GM12892 (cell line): Measurements from ENCODE around the gene RASGRP1.

Experiments used
- POLR2A ChIP-seq: IDR thresholded peaks from 2 replicates; pipeline ENCODE4 v1.6.1; 2011; ENCODE audit warnings: low read depth, low read length, control low read depth
- POLR2AphosphoS5 ChIP-seq: IDR thresholded peaks from 2 replicates; pipeline ENCODE4 v1.6.1; 2011; ENCODE audit warnings: low read depth, low read length, control low read depth
- TAF1 ChIP-seq: IDR thresholded peaks from 2 replicates; pipeline ENCODE4 v1.6.1; 2011; ENCODE audit warnings: low read depth, mild to moderate bottlenecking, control low read depth, low read length, borderline replicate concordance

DNA sequence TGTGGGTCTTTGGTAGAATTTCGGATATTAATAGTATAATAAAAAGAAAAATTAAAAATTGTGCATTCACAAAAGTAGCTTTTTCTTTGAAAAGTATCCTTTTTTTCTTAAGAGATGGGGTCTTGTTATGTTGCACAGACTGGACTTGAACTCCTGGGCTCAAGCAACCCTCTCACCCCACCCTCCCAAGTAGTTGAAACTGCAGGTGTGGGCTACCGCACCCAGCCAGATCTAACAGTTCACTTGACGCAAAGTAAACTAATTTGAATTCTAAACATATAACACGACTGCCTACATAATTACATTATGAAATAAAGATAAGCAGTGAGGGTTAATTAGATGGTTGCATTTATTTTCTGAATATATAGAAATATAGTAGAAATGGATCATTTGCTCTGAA lies 99.9 kb downstream of the RASGRP1 start:
- no peak for TF ChIP-seq POLR2AphosphoS5
- no peak for TF ChIP-seq TAF1
- TF ChIP-seq POLR2A = no peak
